HepG2 (cell line): ENCODE results near the gene EOLA1.

ENCODE experiments used
- CREM ChIP-seq, 2 experiments: sonication (generic) in 1 of 2; formaldehyde crosslinking in 1 of 2; IDR thresholded peaks; 2 replicates each; pipeline versions ENCODE4 v1.4.0 to v1.6.1; 2016 to 2020; ENCODE audit warnings: antibody characterized with exemption in 1 of 2, mild to moderate bottlenecking in 1 of 2, missing genetic modification reagents in 1 of 2
- RFX5 ChIP-seq: IDR thresholded peaks from 2 replicates; pipeline ENCODE4 v1.6.1; 2011; ENCODE audit warnings: low read depth, low read length, improper control_type of control experiment
- ZNF232 ChIP-seq: sonication (generic); formaldehyde crosslinking; IDR thresholded peaks from 2 replicates; pipeline ENCODE4 v1.4.0; 2020; ENCODE audit warnings: missing genetic modification reagents, borderline replicate concordance

DNA sequence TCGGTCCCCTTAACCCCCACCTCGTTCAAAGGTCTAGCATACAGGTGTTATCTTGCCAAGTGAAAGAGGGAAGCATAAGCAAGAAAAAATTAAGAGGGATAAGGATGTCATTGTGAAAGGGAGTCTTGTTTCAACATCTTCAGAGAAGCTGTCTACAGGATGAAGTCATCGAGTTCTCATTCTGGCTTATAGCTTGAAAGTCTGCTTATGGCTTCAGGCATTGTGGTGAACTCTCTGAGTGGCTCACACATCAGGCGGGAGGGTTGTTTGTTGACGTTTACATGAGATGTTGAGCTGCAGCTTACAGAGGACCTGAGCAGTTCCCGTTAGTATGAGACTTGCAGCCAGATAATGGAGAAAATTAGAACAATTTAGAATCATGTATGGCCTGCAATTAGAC is 29.9 kb downstream of the EOLA1 start:
- TF ChIP-seq ZNF232 (CRISPR knock-in tag) (no peak), CREM (IDR thresholded peaks at IDR 0.05) (no peak), CREM (CRISPR knock-in tag; IDR thresholded peaks at IDR 0.05) (no peak), RFX5 (no peak)
